H1 (cell line): ENCODE data around the gene MAIP1.

Source experiments
- CEBPB ChIP-seq: IDR thresholded peaks from 2 replicates; pipeline ENCODE4 v1.6.1; 2012; ENCODE audit warnings: low read depth, low read length
- EGR1 ChIP-seq: IDR thresholded peaks from 2 replicates; pipeline ENCODE4 v1.6.1; 2011; ENCODE audit warnings: low read depth, low read length, borderline replicate concordance
- EP300 ChIP-seq, 2 experiments: IDR thresholded peaks; 1 replicate in 1 of 2; 2 replicates in 1 of 2; pipeline ENCODE4 v1.6.1; 2011 to 2012; ENCODE audit warnings: low read depth in 2 of 2, low read length in 2 of 2, mild to moderate bottlenecking in 2 of 2, borderline replicate concordance in 1 of 2, inconsistent platforms in 1 of 2, moderate library complexity in 1 of 2
- EZH2 ChIP-seq: fragments of 200-600 bp; sonication (generic); IDR thresholded peaks from 2 replicates; pipeline ENCODE4 v1.7.1; 2012; ENCODE audit warnings: low read depth, mild to moderate bottlenecking, moderate library complexity, low read length, inconsistent platforms; ENCODE audit not compliant: severe bottlenecking
- HDAC2 ChIP-seq, 2 experiments: fragments of 300-600 bp in 1 of 2; sonication (generic) in 1 of 2; IDR thresholded peaks; 2 replicates each; pipeline ENCODE4 v1.6.1; 2011 to 2012; ENCODE audit warnings: low read depth in 2 of 2, low read length in 2 of 2, mild to moderate bottlenecking in 2 of 2, moderate library complexity in 2 of 2, borderline replicate concordance in 1 of 2, inconsistent platforms in 1 of 2
- POLR2A ChIP-seq, 2 experiments: IDR thresholded peaks; 1 replicate in 1 of 2; 2 replicates in 1 of 2; pipeline ENCODE4 v1.6.1; 2011; ENCODE audit warnings: low read depth in 2 of 2, low read length in 2 of 2, mild to moderate bottlenecking in 2 of 2; ENCODE audit errors: control extremely low read depth in 1 of 2
- SP1 ChIP-seq: IDR thresholded peaks from 2 replicates; pipeline ENCODE4 v1.6.1; 2011; ENCODE audit warnings: low read depth, low read length
- ZNF274 ChIP-seq: IDR thresholded peaks from 2 replicates; pipeline ENCODE4 v1.7.0; 2012; ENCODE audit warnings: low read length, borderline replicate concordance; ENCODE audit errors: extremely low read depth

DNA sequence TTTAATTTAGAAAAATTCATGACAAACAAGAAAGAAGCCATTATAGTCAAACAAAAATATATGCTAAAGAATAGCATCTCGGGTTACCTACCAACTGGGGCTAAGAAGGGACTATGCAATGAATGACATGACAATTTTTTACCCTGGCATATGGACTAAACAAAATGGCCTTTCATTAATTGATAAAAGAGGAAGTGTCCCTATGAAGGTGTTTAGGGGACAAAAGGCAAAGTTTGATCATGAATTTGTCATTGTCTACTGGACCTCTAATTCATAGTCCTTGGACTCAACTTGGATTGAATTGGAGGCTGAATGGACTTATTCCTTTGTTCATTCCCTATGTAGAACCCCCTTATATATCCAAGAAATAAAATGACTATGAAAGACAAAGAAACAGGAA, 12.7 kb downstream of the MAIP1 start:
- no peak for TF ChIP-seq EP300 (IDR thresholded peaks at IDR 0.05; ENCODE audit: borderline replicate concordance in 1 of 2, low read depth in 2 of 2, low read length in 2 of 2)
- TF ChIP-seq POLR2A (IDR thresholded peaks at IDR 0.05; ENCODE audit: control extremely low read depth in 1 of 2, low read depth in 2 of 2, low read length in 2 of 2), result no peak
- TF ChIP-seq EZH2, result no peak
- no peak for TF ChIP-seq EGR1
- TF ChIP-seq HDAC2 (IDR thresholded peaks at IDR 0.05; ENCODE audit: borderline replicate concordance in 1 of 2, low read depth in 2 of 2, low read length in 2 of 2), result no peak
- no peak for TF ChIP-seq SP1
- TF ChIP-seq CEBPB, result no peak
- TF ChIP-seq ZNF274, result no peak
